Effector memory CD4-positive, alpha-beta T cell (primary cell): Measurements from ENCODE around the gene ACADSB.

Experiments
- DNase-seq, 3 donors: peaks; one replicate each; pipeline ENCODE4 v3.0.0-alpha.2; 2020
- H3K27ac ChIP-seq: 2 replicates; pipeline ENCODE4 v1.7.0; 2013; ENCODE audit warnings: mild to moderate bottlenecking, low read length, moderate library complexity; ENCODE audit not compliant: insufficient read depth, poor library complexity, severe bottlenecking
- H3K27me3 ChIP-seq: replicated peaks from 2 replicates; pipeline ENCODE4 v1.7.0; 2013; ENCODE audit warnings: mild to moderate bottlenecking, low read length; ENCODE audit not compliant: insufficient read depth, control insufficient read depth, poor library complexity, severe bottlenecking
- H3K36me3 ChIP-seq: 2 replicates; pipeline ENCODE4 v1.7.0; 2013; ENCODE audit warnings: mild to moderate bottlenecking, low read length, moderate library complexity; ENCODE audit not compliant: control insufficient read depth, insufficient read depth
- H3K4me1 ChIP-seq: 2 replicates; pipeline ENCODE4 v1.7.0; 2013; ENCODE audit warnings: low read length, mild to moderate bottlenecking; ENCODE audit not compliant: control insufficient read depth, insufficient read depth, poor library complexity, severe bottlenecking
- H3K4me3 ChIP-seq: 2 replicates; pipeline ENCODE4 v1.7.0; 2013; ENCODE audit warnings: low read length, low read depth, mild to moderate bottlenecking; ENCODE audit not compliant: insufficient read depth, poor library complexity, severe bottlenecking
- H3K9me3 ChIP-seq: 2 replicates; pipeline ENCODE4 v1.7.0; 2013; ENCODE audit warnings: mild to moderate bottlenecking, low read length, moderate library complexity; ENCODE audit not compliant: control insufficient read depth

Gene ACADSB

DNA sequence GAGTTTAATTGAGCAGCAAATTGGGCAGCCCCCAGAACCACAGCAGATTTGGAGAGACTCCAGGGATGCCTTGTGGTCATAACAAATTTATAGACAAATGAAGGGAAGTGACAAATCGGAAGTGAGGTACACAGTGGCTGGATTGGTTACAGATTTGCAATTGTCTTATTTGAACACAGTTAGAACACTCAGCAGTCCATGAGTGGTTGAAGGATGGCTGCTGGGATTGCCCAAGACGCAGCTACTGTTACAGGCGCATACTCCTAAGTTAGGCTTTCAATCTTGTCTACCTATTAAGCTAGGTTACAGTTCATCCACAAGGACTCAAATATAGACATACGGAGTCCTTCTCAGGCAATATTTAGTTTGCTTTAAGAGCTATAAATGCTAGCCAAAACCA is 7.4 kb downstream of the ACADSB start:
- Histone ChIP-seq H3K9me3 (no peaks in the 10 kb centered on the region), H3K4me3 (no peak overlapping the region), H3K36me3 (no peaks in the 10 kb centered on the region), H3K27ac (no peak overlapping the region), H3K4me1 (no peaks in the 10 kb centered on the region), H3K27me3 (no peaks in the 10 kb centered on the region)
- DNase-seq: no peak

- Histone ChIP-seq H3K36me3 (no peaks in the 10 kb centered on the region), H3K4me1 (no peaks in the 10 kb centered on the region), H3K9me3 (no peaks in the 10 kb centered on the region), H3K27me3 (no peaks in the 10 kb centered on the region), H3K4me3 (no peak overlapping the region), H3K27ac (no peak overlapping the region)
- no peak for DNase-seq
These were observed 8.8 kb downstream of the ACADSB start for GRCh38 chr10:123017421-123018165.

GRCh38 chr10:123018531-123018930 is 9.7 kb downstream of the ACADSB start:
- Histone ChIP-seq H3K27ac (no peak overlapping the region), H3K36me3 (no peaks in the 10 kb centered on the region), H3K27me3 (no peaks in the 10 kb centered on the region), H3K4me3 (no peak overlapping the region), H3K9me3 (no peaks in the 10 kb centered on the region), H3K4me1 (no peaks in the 10 kb centered on the region)
- no peak for DNase-seq

- H3K36me3 ChIP-seq: no peaks in the 10 kb centered on the region
- DNase-seq: no peak
- no peaks in the 10 kb centered on the region for H3K9me3 ChIP-seq
- H3K4me1 ChIP-seq: no peaks in the 10 kb centered on the region
- H3K27me3 ChIP-seq: no peaks in the 10 kb centered on the region
- no peak overlapping the region for H3K27ac ChIP-seq
- H3K4me3 ChIP-seq: no peak overlapping the region
These were observed 10.5 kb downstream of the ACADSB start for GRCh38 chr10:123019264-123019663.

DNA sequence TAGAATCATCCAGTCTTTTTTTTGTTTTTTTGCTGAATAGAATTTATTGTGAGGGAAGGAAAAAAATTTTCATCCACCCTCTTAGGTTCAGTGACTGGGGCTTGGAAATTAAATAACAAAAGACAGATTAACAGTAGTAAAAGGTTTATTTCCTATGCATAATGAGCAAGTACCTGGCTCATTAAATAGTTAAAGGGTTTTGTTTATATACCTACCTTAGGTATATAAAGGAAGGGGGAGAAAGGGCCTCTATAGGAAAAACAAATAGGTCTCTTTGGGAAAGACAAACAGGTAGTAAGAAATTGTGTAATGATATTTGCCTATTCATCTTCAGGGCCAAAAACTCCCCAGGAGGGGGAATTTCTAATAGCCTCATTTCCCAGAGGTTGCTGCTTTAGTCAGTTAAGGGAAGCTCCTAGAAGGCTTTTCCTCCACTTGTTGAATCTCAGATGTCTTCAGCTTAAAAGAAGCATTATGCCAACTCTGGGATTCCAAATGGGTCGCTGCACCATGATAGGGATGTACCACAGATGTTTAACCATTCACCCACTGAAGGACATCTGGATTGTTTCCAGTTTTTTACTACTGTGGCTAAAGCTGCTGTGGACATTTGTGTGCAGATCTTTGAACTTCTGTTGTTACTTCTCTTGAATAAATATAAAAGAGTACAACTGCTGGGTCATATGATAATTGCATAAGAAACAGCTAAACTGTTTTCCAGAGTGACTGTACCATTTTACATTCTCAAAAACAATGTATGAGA is 11.3 kb downstream of the ACADSB start:
- Histone ChIP-seq H3K4me1 (no peaks in the 10 kb centered on the region), H3K27ac (no peak overlapping the region), H3K27me3 (no peaks in the 10 kb centered on the region), H3K4me3 (no peak overlapping the region), H3K36me3 (no peaks in the 10 kb centered on the region), H3K9me3 (no peaks in the 10 kb centered on the region)
- no peak for DNase-seq

DNA sequence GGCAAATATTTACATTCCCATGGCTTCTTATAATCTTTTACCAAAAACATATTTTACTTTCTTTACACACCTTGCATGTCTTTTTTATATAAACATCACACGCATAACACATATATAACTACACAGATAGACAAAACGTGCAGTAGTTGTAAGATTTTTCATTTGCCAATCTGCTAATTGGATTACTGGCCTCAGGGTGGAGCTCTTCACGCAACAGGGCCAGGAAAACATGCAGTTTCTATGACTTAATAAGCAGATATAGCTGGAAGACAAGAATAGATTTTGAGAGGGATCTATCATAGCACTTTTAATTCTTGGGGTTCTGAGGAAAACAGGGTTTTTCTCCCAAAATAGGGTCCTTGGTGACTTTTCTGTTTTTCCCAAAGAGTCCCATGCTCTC is 12.7 kb downstream of the ACADSB start:
- DNase-seq: no peak
- H3K4me1 ChIP-seq: no peaks in the 10 kb centered on the region
- no peaks in the 10 kb centered on the region for H3K9me3 ChIP-seq
- H3K36me3 ChIP-seq: no peaks in the 10 kb centered on the region
- H3K27me3 ChIP-seq: no peaks in the 10 kb centered on the region
- no peak overlapping the region for H3K27ac ChIP-seq
- H3K4me3 ChIP-seq: no peak overlapping the region

GRCh38 chr10:123024540-123024939 is 15.7 kb downstream of the ACADSB start:
- H3K9me3 ChIP-seq: no peaks in the 10 kb centered on the region
- H3K36me3 ChIP-seq: no peaks in the 10 kb centered on the region
- H3K27ac ChIP-seq: no peak overlapping the region
- no peaks in the 10 kb centered on the region for H3K27me3 ChIP-seq
- H3K4me1 ChIP-seq: no peaks in the 10 kb centered on the region
- H3K4me3 ChIP-seq: no peak overlapping the region
- DNase-seq: no peak

GRCh38 chr10:123026302-123026701 is 17.5 kb downstream of the ACADSB start:
- Histone ChIP-seq H3K27me3 (no peaks in the 10 kb centered on the region), H3K4me3 (no peak overlapping the region), H3K27ac (no peak overlapping the region), H3K36me3 (no peaks in the 10 kb centered on the region), H3K4me1 (no peaks in the 10 kb centered on the region), H3K9me3 (no peaks in the 10 kb centered on the region)
- DNase-seq: no peak

GRCh38 chr10:123027861-123028260 is 19.1 kb downstream of the ACADSB start:
- DNase-seq: no peak
- no peak overlapping the region for H3K27ac ChIP-seq
- H3K36me3 ChIP-seq: no peaks in the 10 kb centered on the region
- H3K27me3 ChIP-seq: no peaks in the 10 kb centered on the region
- H3K9me3 ChIP-seq: no peaks in the 10 kb centered on the region
- H3K4me3 ChIP-seq: no peak overlapping the region
- H3K4me1 ChIP-seq: no peaks in the 10 kb centered on the region

DNA sequence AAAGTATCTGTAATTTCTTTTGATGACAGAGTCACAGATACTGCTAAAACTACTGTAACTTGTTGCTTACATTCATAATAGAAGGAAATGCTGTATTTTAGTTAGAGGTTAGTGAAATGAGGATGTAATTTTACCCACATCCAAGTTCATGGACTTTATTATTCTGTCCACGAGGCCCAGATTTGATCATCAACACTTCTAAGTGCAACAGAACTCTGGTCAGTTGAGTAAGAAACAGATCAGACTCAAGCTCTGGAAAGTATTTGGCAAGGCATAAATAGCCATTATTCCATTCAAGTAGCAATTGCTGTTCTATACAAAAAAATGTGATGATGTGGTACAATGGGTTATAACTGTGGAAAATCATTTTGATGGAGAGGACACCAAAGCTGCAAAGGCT is 22.3 kb downstream of the ACADSB start:
- Histone ChIP-seq H3K27me3 (no peaks in the 10 kb centered on the region), H3K9me3 (no peaks in the 10 kb centered on the region), H3K36me3 (peaks cover 6% of the 10 kb centered on the region), H3K4me1 (no peaks in the 10 kb centered on the region), H3K4me3 (no peak overlapping the region), H3K27ac (no peak overlapping the region)
- DNase-seq: no peak
